Upper lobe of left lung (tissue), 6 donors: ENCODE data around the gene UGCG. TPM values are rescaled to one million over a fixed set of nuclear protein-coding genes. Genes with fewer than 3 reads are reported as not detected.
A peak's percentile ranks its signal among the peaks of the same experiment; 100 is the strongest.

Experiments used
- ATAC-seq, 2 donors: fragments of 200-7000 bp; cut with Tn5 transposase; one replicate each; pipeline ENCODE4 v1.9.1; 2022; ENCODE audit warnings: mild to moderate bottlenecking in 2 of 2, moderate library complexity in 2 of 2; ENCODE audit not compliant: low FRiP score in 2 of 2
- DNase-seq, 2 donors: peaks; one replicate each; pipeline ENCODE4 v3.0.0-alpha.2; 2019 to 2020
- H3K27ac ChIP-seq, 4 donors: fragments of 200-600 bp; sonication (generic); one replicate each; pipeline ENCODE4 v1.5.1; 2016 to 2019
- H3K27me3 ChIP-seq, 4 donors: fragments of 200-600 bp; sonication (generic); one replicate each; pipeline ENCODE4 v1.5.1; 2017 to 2019
- H3K36me3 ChIP-seq, 4 donors: fragments of 200-600 bp; sonication (generic); one replicate each; pipeline ENCODE4 v1.5.1; 2016 to 2019
- H3K4me1 ChIP-seq, 4 donors: fragments of 200-600 bp; sonication (generic); one replicate each; pipeline ENCODE4 v1.5.1; 2018 to 2019
- H3K4me3 ChIP-seq, 4 donors: fragments of 200-600 bp; sonication (generic); one replicate each; pipeline ENCODE4 v1.5.1; 2017 to 2019; ENCODE audit warnings: mild to moderate bottlenecking in 2 of 4, moderate library complexity in 1 of 4
- H3K9me3 ChIP-seq, 4 donors: fragments of 200-600 bp; sonication (generic); one replicate each; pipeline ENCODE4 v1.5.1; 2018 to 2019
- CTCF ChIP-seq, 6 experiments: fragments of 450-650 bp in 4 of 6; fragments of 200-600 bp in 2 of 6; sonication (generic) in 2 of 6; IDR thresholded peaks; one replicate each; pipeline ENCODE4 v1.5.1; 2016 to 2019; ENCODE audit warnings: antibody characterized with exemption in 6 of 6
- EP300 ChIP-seq, 4 donors: sonication (generic); formaldehyde crosslinking; IDR thresholded peaks; one replicate each; pipeline ENCODE4 v1.5.1; 2017; ENCODE audit warnings: antibody characterized with exemption in 4 of 4, control low read depth in 2 of 4
- POLR2A ChIP-seq, 4 donors: fragments of 450-650 bp; IDR thresholded peaks; one replicate each; pipeline ENCODE4 v1.5.1; 2016 to 2017; ENCODE audit warnings: antibody characterized with exemption in 4 of 4, mild to moderate bottlenecking in 2 of 4
- POLR2AphosphoS5 ChIP-seq, 2 donors: sonication (generic); formaldehyde crosslinking; IDR thresholded peaks; one replicate each; pipeline ENCODE4 v1.5.1; 2017; ENCODE audit warnings: antibody characterized with exemption in 2 of 2
- WGBS, 2 donors: methylation state at CpG; one replicate each; pipeline ENCODE4 v1.1.5; 2017 to 2018; 5-methylcytosine and 5-hydroxymethylcytosine counted together
- total RNA-seq, 6 donors: library from RNA; depleted of rRNA in 4 of 6; stranded (reverse); fragments of >200 nt in 4 of 6; gene quantifications; one replicate each; pipeline versions ENCODE4 v1.1.0 to v1.2.1, GENCODE V29; 2016 to 2021
- donor health status: DM: no; HTN: no; CAD: no; lungs with moderate emphysema.
- donor health status: DM: no; HTN: yes; CAD: no; lungs with severe emphysema.

UGCG gene
- total RNA-seq, 6 donors from 2014 or later, result 21.4 to 79.7 (median 35.7) TPM

GRCh38 chr9:111963995-111964394 is 67.4 kb downstream of the UGCG start:
- no peak overlapping the region for H3K4me3 ChIP-seq
- H3K36me3 ChIP-seq, result no peaks in the 10 kb centered on the region
- TF ChIP-seq POLR2A (IDR thresholded peaks at IDR 0.05), result no peak
- no peak for TF ChIP-seq CTCF (IDR thresholded peaks at IDR 0.05)
- no peak for TF ChIP-seq EP300 (IDR thresholded peaks at IDR 0.05)
- TF ChIP-seq POLR2AphosphoS5 (IDR thresholded peaks at IDR 0.05), result no peak
- H3K4me1 ChIP-seq, result peaks cover 0 to 3% (median 2%) of the 10 kb centered on the region in 4 donors
- DNase-seq (no peak), ATAC-seq (no peak)
- no peak overlapping the region for H3K27ac ChIP-seq
- 97 to 100% methylated on average over 2 of the region's 2 CpGs for WGBS, 2 donors
- no peaks in the 10 kb centered on the region for H3K9me3 ChIP-seq
- no peaks in the 10 kb centered on the region for H3K27me3 ChIP-seq

GRCh38 chr9:111965566-111966019 is 69.0 kb downstream of the UGCG start:
- H3K4me3 ChIP-seq, result no peak overlapping the region
- H3K36me3 ChIP-seq, result no peaks in the 10 kb centered on the region
- TF ChIP-seq POLR2A (IDR thresholded peaks at IDR 0.05) (no peak), POLR2AphosphoS5 (IDR thresholded peaks at IDR 0.05) (peak in 1 of 2 donors; percentile 13), CTCF (IDR thresholded peaks at IDR 0.05) (peak in 2 of 6 experiments; percentile 13 to 17), EP300 (IDR thresholded peaks at IDR 0.05) (peak in 1 of 4 donors; percentile 75)
- ATAC-seq (peak; percentile 54 to 74), DNase-seq (peak in 1 of 2 donors; percentile 31)
- 69 to 82% methylated on average over 5 of the region's 5 CpGs for WGBS, 2 donors
- no peak overlapping the region for H3K27ac ChIP-seq
- H3K27me3 ChIP-seq, result no peaks in the 10 kb centered on the region
- peaks cover 0 to 3% (median 2%) of the 10 kb centered on the region in 4 donors for H3K4me1 ChIP-seq
- no peaks in the 10 kb centered on the region for H3K9me3 ChIP-seq

- no peak for TF ChIP-seq POLR2A (IDR thresholded peaks at IDR 0.05)
- no peak for TF ChIP-seq POLR2AphosphoS5 (IDR thresholded peaks at IDR 0.05)
- no peak for TF ChIP-seq EP300 (IDR thresholded peaks at IDR 0.05)
- no peak for TF ChIP-seq CTCF (IDR thresholded peaks at IDR 0.05)
- Histone ChIP-seq H3K4me1 (peaks cover 0 to 3% (median 2%) of the 10 kb centered on the region in 4 donors), H3K27ac (no peak overlapping the region), H3K27me3 (no peaks in the 10 kb centered on the region), H3K9me3 (no peaks in the 10 kb centered on the region), H3K36me3 (no peaks in the 10 kb centered on the region), H3K4me3 (no peak overlapping the region)
- no peak for ATAC-seq
- WGBS, 2 donors, result 96 to 97% methylated on average over 15 of the region's 15 CpGs
- DNase-seq, result no peak
These were observed 69.6 kb downstream of the UGCG start for GRCh38 chr9:111966124-111966723.

- H3K4me3 ChIP-seq, result no peak overlapping the region
- H3K9me3 ChIP-seq, result no peaks in the 10 kb centered on the region
- H3K27me3 ChIP-seq, result no peaks in the 10 kb centered on the region
- H3K36me3 ChIP-seq, result no peaks in the 10 kb centered on the region
- DNase-seq (no peak), ATAC-seq (peak in 1 of 2 donors; percentile 65)
- no peak overlapping the region for H3K27ac ChIP-seq
- 81 to 92% methylated on average over 1 of the region's 1 CpG for WGBS, 2 donors
- peaks cover 0 to 3% (median 1%) of the 10 kb centered on the region in 4 donors for H3K4me1 ChIP-seq
- TF ChIP-seq EP300 (IDR thresholded peaks at IDR 0.05) (no peak), POLR2AphosphoS5 (IDR thresholded peaks at IDR 0.05) (no peak), CTCF (IDR thresholded peaks at IDR 0.05) (no peak)
These were observed 70.3 kb downstream of the UGCG start for GRCh38 chr9:111966861-111967291.

- Histone ChIP-seq H3K9me3 (no peaks in the 10 kb centered on the region), H3K4me3 (no peak overlapping the region), H3K36me3 (no peaks in the 10 kb centered on the region), H3K27ac (no peak overlapping the region), H3K27me3 (no peaks in the 10 kb centered on the region), H3K4me1 (peaks cover 0 to 3% (median 1%) of the 10 kb centered on the region in 4 donors)
- no peak for TF ChIP-seq CTCF (IDR thresholded peaks at IDR 0.05)
- WGBS, 2 donors, result 91 to 98% methylated on average over 3 of the region's 3 CpGs
- no peak for ATAC-seq
- no peak for DNase-seq
These were observed 71.0 kb downstream of the UGCG start for GRCh38 chr9:111967621-111968020.
